AG08395 (cell line): Measurements from ENCODE around the gene BLCAP.
A peak's percentile ranks its signal among the peaks of the same experiment; 100 is the strongest.
"Not testable (repeated sequence)": the region's sequence is repeated elsewhere in the genome, so short reads cannot be mapped to it uniquely, and the experiment has no call there.

Experiments
- DNase-seq: peaks from one replicate; pipeline ENCODE4 v3.0.0; 2012; ENCODE audit warnings: mixed read lengths, low spot score

BLCAP gene

GRCh38 chr20:37527638-37528445 lies at the start of gene BLCAP:
Gene BLCAP, minus strand, starts transcription at chr20:37527876. Its CDS starts 8,702 bp downstream, at chr20:37519174.
- peak; percentile 94 for DNase-seq

DNA sequence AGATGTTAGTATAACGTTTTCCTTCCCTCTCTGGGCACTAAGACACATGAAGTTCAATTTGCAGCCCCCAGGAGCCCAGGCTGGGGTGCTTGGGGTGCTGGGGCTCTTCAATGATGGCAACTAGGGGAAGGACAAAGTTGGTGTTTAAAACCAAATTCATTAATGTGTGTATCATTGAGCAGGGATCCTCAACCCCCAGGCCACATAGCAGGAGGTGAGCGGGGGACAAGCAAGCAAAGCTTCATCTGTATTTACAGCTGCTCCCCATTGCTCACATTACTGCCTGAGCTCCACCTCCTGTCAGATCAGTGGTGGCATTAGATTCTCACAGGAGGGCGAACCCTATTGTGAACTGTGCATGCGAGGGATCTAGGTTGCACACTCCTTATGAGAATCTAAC lies 49.8 kb upstream of the BLCAP start:
- not testable (repeated sequence) for DNase-seq

- DNase-seq = no peak
Measured at GRCh38 chr20:37576911-37577310, 49.2 kb upstream of the BLCAP start.

DNA sequence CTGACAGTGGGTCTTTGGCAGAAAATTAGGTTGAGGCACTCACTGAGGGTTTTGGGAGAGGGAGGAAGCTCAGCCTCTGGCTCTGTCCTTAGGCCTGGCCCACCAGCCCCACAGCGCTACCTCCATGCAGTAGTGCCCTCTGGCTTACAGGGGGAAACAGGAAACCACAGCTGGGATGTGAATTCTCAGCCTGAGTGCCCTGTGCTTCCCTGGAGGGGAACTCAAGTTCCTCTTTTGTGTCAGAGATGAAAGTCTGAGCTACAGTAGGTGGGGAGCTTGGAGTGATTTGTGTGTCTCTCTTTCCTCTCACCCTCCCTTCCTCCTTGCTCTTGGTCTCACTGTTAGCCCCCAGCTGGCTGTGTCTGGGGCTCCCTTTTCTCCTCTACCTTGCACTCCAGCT lies 48.2 kb upstream of the BLCAP start:
- no peak for DNase-seq

DNA sequence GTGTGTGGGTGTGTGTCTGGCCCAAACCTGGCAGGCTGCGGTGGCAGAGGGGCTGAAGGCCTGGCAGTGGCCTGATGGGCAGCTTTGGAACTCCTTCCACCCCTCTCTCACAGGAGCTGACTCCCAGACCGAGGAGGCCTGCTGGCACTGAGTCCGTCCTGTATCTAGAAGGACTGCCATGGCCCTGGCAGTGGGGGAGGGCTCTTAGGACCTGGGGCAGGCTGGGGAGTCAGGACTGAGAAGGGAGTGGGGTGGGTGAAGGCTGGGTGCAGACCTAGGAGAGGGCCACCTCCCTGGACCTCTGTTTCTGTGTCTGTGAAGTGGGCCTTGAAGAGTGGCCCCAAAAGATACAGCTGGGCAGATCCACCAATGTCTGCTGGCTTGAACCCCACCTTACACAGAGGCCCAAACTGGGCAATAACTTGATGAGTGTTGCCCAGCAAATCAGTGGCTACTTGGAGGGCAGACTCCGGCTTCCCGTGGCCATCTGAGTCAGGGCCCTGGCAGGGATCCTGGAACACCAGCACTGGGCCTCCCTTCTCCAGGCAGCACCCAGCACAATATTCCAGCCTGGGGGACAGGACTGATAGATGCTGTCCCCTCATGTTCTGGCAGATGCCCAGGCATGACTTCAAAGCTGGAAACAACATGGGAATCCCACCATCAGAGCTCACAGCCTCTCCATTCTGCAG lies 46.7 kb upstream of the BLCAP start:
- DNase-seq = peak; percentile 22

DNA sequence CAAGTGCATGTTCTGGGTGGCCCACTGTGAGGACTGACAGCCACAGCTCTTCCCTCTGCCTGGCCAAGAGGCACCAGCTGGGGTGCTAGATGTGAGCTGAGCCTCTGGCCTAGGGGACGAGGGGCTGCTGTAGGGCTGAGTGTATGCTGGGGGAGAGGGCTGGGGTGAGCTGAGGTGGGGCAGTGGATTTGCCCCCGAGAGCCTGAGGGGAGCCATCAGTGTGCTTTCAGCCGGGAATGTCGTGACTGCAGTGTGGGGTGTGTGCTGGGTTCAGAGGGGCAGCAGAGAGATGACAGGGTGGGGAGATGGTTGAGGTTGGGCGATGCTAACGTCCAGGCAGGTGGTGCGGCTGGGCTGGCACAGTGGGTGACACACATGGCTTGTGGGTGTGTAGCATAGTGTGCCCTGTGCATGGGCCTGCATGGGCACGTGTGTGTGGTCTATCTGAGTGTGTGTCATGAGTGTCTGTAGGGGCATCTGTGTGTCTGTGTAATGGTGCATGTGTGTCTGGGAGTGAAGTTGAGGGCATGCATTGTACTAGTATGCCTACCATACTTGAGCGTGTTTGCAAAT lies 46.0 kb upstream of the BLCAP start:
- no peak for DNase-seq

GRCh38 chr20:37571033-37571432 lies 43.4 kb upstream of the BLCAP start:
- no peak for DNase-seq

GRCh38 chr20:37570419-37570818 lies 42.7 kb upstream of the BLCAP start:
- no peak for DNase-seq

DNA sequence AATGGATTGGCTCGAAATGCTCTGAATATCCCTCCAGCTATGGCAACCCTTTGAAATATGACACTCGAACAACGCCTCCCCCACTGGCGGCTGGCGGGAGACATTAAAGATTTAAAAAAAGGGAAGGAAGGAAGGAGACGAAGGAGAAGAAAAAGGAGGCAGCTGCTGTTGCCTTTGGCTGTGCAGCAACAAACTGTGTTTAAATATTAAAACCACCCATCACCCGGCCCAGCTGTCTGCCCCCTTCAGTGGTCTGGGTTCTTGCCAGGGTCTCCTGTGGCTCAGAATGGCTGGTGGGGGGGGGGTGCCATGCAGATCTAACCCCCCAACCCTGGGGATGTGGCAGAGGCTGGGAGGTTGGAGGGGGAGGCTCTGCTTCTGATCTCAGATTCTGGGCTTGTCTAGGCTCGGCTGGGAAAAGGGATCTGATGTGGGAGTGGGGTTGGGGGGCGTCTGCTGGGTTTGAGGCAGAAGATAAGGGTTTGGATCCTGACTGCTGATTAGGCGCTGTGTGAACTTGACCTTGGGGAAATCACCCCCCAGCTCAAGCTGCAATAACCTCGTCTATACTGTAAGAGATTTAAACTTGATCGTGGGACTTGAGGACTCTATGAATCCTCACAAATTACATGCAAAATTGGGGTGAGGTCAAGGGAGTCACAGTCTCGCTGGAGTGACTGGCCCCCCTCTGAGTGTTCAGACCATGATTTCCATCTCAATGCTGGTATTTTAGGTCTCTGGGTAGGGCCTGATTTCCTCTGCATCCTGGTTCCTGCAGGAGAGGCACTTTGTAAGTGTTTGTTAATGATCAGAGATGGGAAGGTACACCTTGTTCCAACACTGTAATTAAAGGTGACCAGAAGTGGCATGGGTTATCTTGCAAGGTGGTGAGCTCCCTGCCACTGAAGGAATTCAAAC lies 40.3 kb upstream of the BLCAP start:
- no peak for DNase-seq

- no peak for DNase-seq
Measured at GRCh38 chr20:37567331-37567665, 39.6 kb upstream of the BLCAP start.

DNA sequence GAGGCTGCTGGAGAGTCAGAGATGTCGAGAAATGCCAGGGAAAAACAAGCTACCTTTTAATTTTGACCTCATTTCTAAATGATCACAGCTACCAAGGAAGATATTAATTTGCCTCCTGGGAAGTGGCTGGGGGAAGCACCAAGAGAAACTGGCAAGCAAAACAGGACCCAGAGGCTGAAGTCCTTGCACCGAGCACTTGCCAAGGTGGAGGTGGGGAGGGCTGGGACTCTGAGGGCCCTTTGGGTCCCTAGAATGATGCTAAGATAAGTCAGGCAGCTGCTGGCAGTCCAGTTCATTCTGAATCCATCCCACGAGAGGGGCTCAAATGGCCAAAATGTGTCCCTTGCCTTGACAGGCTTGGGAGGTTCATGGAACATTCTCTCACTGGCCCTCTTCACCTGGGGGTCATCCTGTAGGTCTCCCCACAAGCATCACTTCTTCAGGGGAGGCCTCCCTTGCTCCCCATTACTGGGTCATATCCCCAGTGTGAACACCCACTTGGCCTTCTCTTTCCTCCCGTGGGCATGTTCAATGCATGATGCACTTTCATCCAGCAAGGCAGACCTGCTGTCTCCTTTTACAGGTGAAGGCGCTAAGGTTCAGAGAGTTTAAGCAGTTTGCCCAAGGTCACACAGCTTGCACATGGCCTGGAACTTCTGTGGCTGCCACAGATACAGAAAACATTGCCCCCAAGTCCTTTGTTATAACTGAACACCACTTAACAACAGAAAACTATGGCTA lies 39.1 kb upstream of the BLCAP start:
- no peak for DNase-seq

GRCh38 chr20:37565134-37565811 lies 37.6 kb upstream of the BLCAP start:
- no peak for DNase-seq

- peak; percentile 76 for DNase-seq
Measured at GRCh38 chr20:37564388-37565133, 36.9 kb upstream of the BLCAP start.

DNA sequence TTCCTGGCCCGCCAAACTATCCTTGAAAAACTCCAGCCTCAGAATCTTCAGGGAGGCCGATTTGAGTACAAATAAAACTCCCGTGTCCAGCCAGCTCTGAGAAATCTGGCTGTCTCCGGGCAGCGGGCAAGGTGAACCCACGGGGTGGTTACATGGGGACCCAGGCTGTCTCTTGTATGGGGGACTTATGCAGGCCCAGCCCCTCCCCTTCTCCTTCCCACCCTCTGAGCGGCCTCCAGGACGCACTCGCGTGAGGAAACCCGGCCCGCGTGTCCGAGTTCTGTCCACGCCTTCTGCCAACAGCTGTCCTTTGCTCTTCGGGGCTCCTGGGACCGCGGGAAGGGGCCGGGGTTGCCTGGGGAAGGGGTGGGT lies 36.3 kb upstream of the BLCAP start:
- DNase-seq = no peak

GRCh38 chr20:37562695-37563480 lies 35.2 kb upstream of the BLCAP start:
- DNase-seq = no peak

DNA sequence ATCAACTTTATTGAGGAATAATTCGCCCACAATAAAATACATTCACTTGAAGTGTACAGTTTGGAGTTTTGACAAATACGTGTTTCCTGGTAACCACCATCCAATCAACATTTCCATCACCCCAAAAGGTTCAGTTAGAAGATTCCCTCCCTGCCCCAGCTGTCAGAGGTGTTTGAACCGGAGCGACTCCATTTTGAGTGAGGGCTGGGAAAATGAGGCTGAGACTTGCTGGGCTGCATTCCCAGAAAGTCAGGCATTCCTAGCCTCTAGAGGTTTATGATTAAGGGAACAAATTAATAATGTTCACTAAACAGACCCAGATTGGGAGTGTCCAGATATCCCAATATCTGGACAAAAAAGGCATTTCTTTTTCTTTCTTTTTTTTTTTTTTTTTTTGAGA lies 33.0 kb upstream of the BLCAP start:
- DNase-seq = no peak

- no peak for DNase-seq
Measured at GRCh38 chr20:37559312-37560027, 31.8 kb upstream of the BLCAP start.

DNA sequence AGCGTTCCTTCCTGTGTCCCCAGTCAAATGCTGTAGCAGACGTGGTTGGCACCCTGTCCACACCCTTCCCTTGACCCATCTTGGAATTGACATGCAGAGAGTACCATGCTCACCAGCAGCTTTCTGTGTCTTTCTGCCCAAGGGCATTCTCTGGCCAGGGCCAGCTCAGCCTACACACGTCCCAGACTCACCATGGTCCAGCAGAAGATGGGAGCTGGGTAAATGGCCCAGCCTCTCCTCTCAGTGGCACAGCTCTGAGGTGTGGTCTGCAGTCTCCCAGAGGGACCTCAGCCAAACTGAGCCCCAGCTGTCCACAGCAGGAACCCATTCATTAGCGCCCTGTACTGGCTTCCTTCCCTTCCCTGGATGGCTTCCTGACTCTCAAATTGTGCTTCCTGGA lies 31.1 kb upstream of the BLCAP start:
- no peak for DNase-seq

DNA sequence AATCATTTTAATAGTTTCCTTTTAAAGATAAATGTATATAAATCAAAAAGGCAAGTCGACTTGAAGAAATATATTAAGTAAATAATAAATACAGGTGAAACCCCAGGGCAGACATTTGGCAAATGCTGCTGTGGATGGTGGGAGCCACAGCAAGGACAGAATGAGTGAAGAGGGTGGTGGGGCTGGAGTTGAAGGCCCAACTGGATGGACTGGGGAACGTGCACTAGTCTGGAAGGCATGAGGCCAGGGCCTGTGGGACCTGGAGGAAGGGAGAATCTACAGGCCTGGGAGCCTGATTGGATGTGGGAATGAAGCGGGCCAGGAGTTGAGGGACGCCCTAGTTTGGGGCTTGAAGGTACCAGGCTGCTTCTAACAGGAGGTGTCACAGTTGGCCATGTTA lies 30.6 kb upstream of the BLCAP start:
- DNase-seq = no peak
